H9 (cell line): Measurements from ENCODE around the gene ATP6V1B1. TPM values are rescaled to one million over a fixed set of nuclear protein-coding genes. Genes with fewer than 3 reads are reported as not detected.

Experiments used
- DNase-seq: peaks from one replicate; pipeline ENCODE4 v3.0.0-alpha.2; 2017
- H2AFZ ChIP-seq: one replicate; pipeline ENCODE4 v1.6.1; 2013; ENCODE audit warnings: mild to moderate bottlenecking, low read length, control low read depth, moderate library complexity
- H2AK5ac ChIP-seq: 2 replicates; pipeline ENCODE4 v1.6.1; 2013; ENCODE audit warnings: low read length, control low read depth, mixed read lengths; ENCODE audit not compliant: insufficient read length
- H2BK120ac ChIP-seq: one replicate; pipeline ENCODE4 v1.6.1; 2013; ENCODE audit warnings: low read depth, mild to moderate bottlenecking, low read length, control low read depth, inconsistent platforms; ENCODE audit not compliant: poor library complexity, severe bottlenecking
- H2BK12ac ChIP-seq: 2 replicates; pipeline ENCODE4 v1.6.1; 2013; ENCODE audit warnings: low read length, control low read depth, mixed read lengths, low read depth; ENCODE audit not compliant: insufficient read length
- H2BK15ac ChIP-seq: 2 replicates; pipeline ENCODE4 v1.6.1; 2013; ENCODE audit warnings: low read depth, low read length, control low read depth
- H2BK20ac ChIP-seq: one replicate; pipeline ENCODE4 v1.6.1; 2013; ENCODE audit warnings: low read depth, mild to moderate bottlenecking, low read length, control low read depth, inconsistent platforms; ENCODE audit not compliant: poor library complexity, severe bottlenecking
- H2BK5ac ChIP-seq: 2 replicates; pipeline ENCODE4 v1.6.1; 2013; ENCODE audit warnings: low read length, control low read depth, mixed read lengths; ENCODE audit not compliant: insufficient read length
- H3K14ac ChIP-seq: 2 replicates; pipeline ENCODE4 v1.6.1; 2013; ENCODE audit warnings: low read length, control low read depth; ENCODE audit not compliant: insufficient read depth
- H3K18ac ChIP-seq: 2 replicates; pipeline ENCODE4 v1.6.1; 2013; ENCODE audit warnings: low read depth, mild to moderate bottlenecking, mixed read lengths, low read length, control low read depth; ENCODE audit not compliant: insufficient read length
- H3K23ac ChIP-seq: 2 replicates; pipeline ENCODE4 v1.6.1; 2013; ENCODE audit warnings: low read length, control low read depth, mixed read lengths, low read depth; ENCODE audit not compliant: insufficient read length
- H3K23me2 ChIP-seq: 2 replicates; pipeline ENCODE4 v1.6.1; 2013; ENCODE audit warnings: low read depth, mild to moderate bottlenecking, mixed read lengths, low read length, control low read depth; ENCODE audit not compliant: insufficient read length, poor library complexity, severe bottlenecking
- H3K27ac ChIP-seq: 2 replicates; pipeline ENCODE4 v1.5.1; 2013; ENCODE audit warnings: low read length, control low read depth, mixed read lengths, low read depth; ENCODE audit not compliant: insufficient read length
- H3K27me3 ChIP-seq: 2 replicates; pipeline ENCODE4 v1.6.1; 2013; ENCODE audit warnings: low read length, control low read depth, inconsistent platforms; ENCODE audit not compliant: insufficient read depth
- H3K4ac ChIP-seq: 2 replicates; pipeline ENCODE4 v1.6.1; 2013; ENCODE audit warnings: low read depth, mild to moderate bottlenecking, control low read depth, inconsistent platforms, low read length, moderate library complexity
- H3K4me1 ChIP-seq: 2 replicates; pipeline ENCODE4 v1.6.1; 2013; ENCODE audit warnings: low read length, control low read depth, inconsistent platforms; ENCODE audit not compliant: insufficient read depth
- H3K4me2 ChIP-seq: 2 replicates; pipeline ENCODE4 v1.6.1; 2013; ENCODE audit warnings: low read length, control low read depth, mixed read lengths; ENCODE audit not compliant: insufficient read length, insufficient read depth
- H3K56ac ChIP-seq: 2 replicates; pipeline ENCODE4 v1.6.1; 2013; ENCODE audit warnings: low read depth, mild to moderate bottlenecking, mixed read lengths, low read length, control low read depth; ENCODE audit not compliant: insufficient read length
- H3K79me1 ChIP-seq: 2 replicates; pipeline ENCODE4 v1.6.1; 2013; ENCODE audit warnings: low read depth, mild to moderate bottlenecking, moderate library complexity, low read length, control low read depth, inconsistent platforms; ENCODE audit not compliant: insufficient read depth, poor library complexity, severe bottlenecking
- H3K79me2 ChIP-seq: 2 replicates; pipeline ENCODE4 v1.6.1; 2013; ENCODE audit warnings: low read length, control low read depth, inconsistent platforms; ENCODE audit not compliant: insufficient read depth
- H3K9ac ChIP-seq: 2 replicates; pipeline ENCODE4 v1.6.1; 2013; ENCODE audit warnings: low read length, control low read depth, mixed read lengths; ENCODE audit not compliant: insufficient read length; ENCODE audit errors: extremely low read depth
- H3K9me3 ChIP-seq: one replicate; pipeline ENCODE4 v1.6.1; 2013; ENCODE audit warnings: low read depth, low read length, inconsistent platforms; ENCODE audit not compliant: control insufficient read depth
- H3T11ph ChIP-seq: one replicate; pipeline ENCODE4 v1.6.1; 2013; ENCODE audit warnings: mild to moderate bottlenecking, low read length, control low read depth, inconsistent platforms
- H4K20me1 ChIP-seq: one replicate; pipeline ENCODE4 v1.6.1; 2013; ENCODE audit not compliant: control insufficient read depth, insufficient read length, insufficient read depth
- H4K5ac ChIP-seq: 2 replicates; pipeline ENCODE4 v1.6.1; 2013; ENCODE audit warnings: low read depth, mild to moderate bottlenecking, mixed read lengths, low read length, control low read depth; ENCODE audit not compliant: insufficient read length
- H4K8ac ChIP-seq: replicated peaks from 2 replicates; pipeline ENCODE4 v1.6.1; 2013; ENCODE audit warnings: low read length, control low read depth, mixed read lengths, low read depth; ENCODE audit not compliant: insufficient read length
- H4K91ac ChIP-seq: 2 replicates; pipeline ENCODE4 v1.6.1; 2013; ENCODE audit warnings: low read depth, mild to moderate bottlenecking, moderate library complexity, mixed read lengths, low read length, control low read depth; ENCODE audit not compliant: insufficient read length
- H3K27ac Mint-ChIP-seq, 3 experiments: 2 replicates in 2 of 3; 3 replicates in 1 of 3; pipeline ENCODE4 v1.8.0; 2020 to 2021; ENCODE audit warnings: mixed read lengths in 3 of 3, mild to moderate bottlenecking in 1 of 3, moderate library complexity in 1 of 3
- H3K27me3 Mint-ChIP-seq: 2 replicates; pipeline ENCODE4 v1.8.0; 2021; ENCODE audit warnings: low read depth, mild to moderate bottlenecking, moderate library complexity, mixed read lengths
- H3K36me3 Mint-ChIP-seq, 3 experiments: 2 replicates in 2 of 3; 3 replicates in 1 of 3; pipeline ENCODE4 v1.8.0; 2020 to 2021; ENCODE audit warnings: low read depth in 3 of 3, mixed read lengths in 3 of 3; ENCODE audit not compliant: insufficient read depth in 1 of 3
- H3K4me1 Mint-ChIP-seq, 2 experiments: 2 replicates each; pipeline ENCODE4 v1.8.0; 2020; ENCODE audit warnings: mixed read lengths in 2 of 2
- H3K4me3 Mint-ChIP-seq, 2 experiments: 2 replicates in 1 of 2; 3 replicates in 1 of 2; pipeline ENCODE4 v1.8.0; 2020 to 2021; ENCODE audit warnings: mild to moderate bottlenecking in 2 of 2, mixed read lengths in 2 of 2, moderate library complexity in 1 of 2
- H3K9me3 Mint-ChIP-seq, 2 experiments: 2 replicates in 1 of 2; 3 replicates in 1 of 2; pipeline ENCODE4 v1.8.0; 2020; ENCODE audit warnings: mild to moderate bottlenecking in 2 of 2, mixed read lengths in 2 of 2, moderate library complexity in 1 of 2
- CTCF ChIP-seq: fragments of 200-600 bp; sonication (generic); conservative IDR thresholded peaks from 3 replicates; pipeline ENCODE4 v1.8.0; 2021; ENCODE audit warnings: antibody characterized with exemption, mild to moderate bottlenecking
- WGBS: extraction: QIAGEN DNeasy Blood & Tissue Kit; methylation state at CpG from one replicate; pipeline ENCODE4 v1.1.7; 2013; ENCODE audit warnings: missing lambda C conversion rate, low lambda C conversion rate, mixed read lengths; ENCODE audit not compliant: insufficient read length; ENCODE audit errors: extremely low coverage; 5-methylcytosine and 5-hydroxymethylcytosine counted together
- total RNA-seq: library from RNA; stranded (reverse); gene quantifications from 2 replicates; pipeline ENCODE4 v1.2.1, GENCODE V29; 2021

The ATP6V1B1 gene
- total RNA-seq, 1 experiment from 2014 or later: not detected

- no peak overlapping the region for H3K9ac ChIP-seq
- no peak overlapping the region for H4K8ac ChIP-seq
- H3K14ac ChIP-seq: no peak overlapping the region
- no peak overlapping the region for H2BK120ac ChIP-seq
- H3K27ac ChIP-seq: no peak overlapping the region
- no peak overlapping the region for H3K56ac ChIP-seq
- Mint-ChIP-seq H3K4me1 (peaks cover 15 to 20% of the 10 kb centered on the region in 2 experiments), H3K27me3 (peaks cover 41% of the 10 kb centered on the region), H3K9me3 (no peaks in the 10 kb centered on the region), H3K36me3 (no peaks in the 10 kb centered on the region), H3K4me3 (peak overlapping the region; percentile 31 to 41; a peak in 3 of 5 replicates), H3K27ac (no peak overlapping the region)
- peaks cover 7% of the 10 kb centered on the region for H3K23me2 ChIP-seq
- no peak overlapping the region for H3K4ac ChIP-seq
- H2BK12ac ChIP-seq: no peak overlapping the region
- no peak overlapping the region for H3K23ac ChIP-seq
- peak; percentile 96 for TF ChIP-seq CTCF
- no peak overlapping the region for H2AK5ac ChIP-seq
- peak; percentile 83 for DNase-seq
- no peaks in the 10 kb centered on the region for H3K79me1 ChIP-seq
- H3K9me3 ChIP-seq: no peaks in the 10 kb centered on the region
- H2BK15ac ChIP-seq: 0 out of 2 replicates have a peak overlapping the region, but pooled peaks have one; percentile 13
- H3T11ph ChIP-seq: no peak overlapping the region
- H4K91ac ChIP-seq: no peak overlapping the region
- H3K18ac ChIP-seq: no peak overlapping the region
- H2BK20ac ChIP-seq: no peak overlapping the region
- H3K4me2 ChIP-seq: peak overlapping the region; percentile 32
- peaks cover 8% of the 10 kb centered on the region; the same call in 1 of the 2 replicates for H3K4me1 ChIP-seq
- no peak overlapping the region for H2BK5ac ChIP-seq
- H2AFZ ChIP-seq: peak overlapping the region; percentile 97
- H3K27me3 ChIP-seq: no peaks in the 10 kb centered on the region
- H4K20me1 ChIP-seq: no peaks in the 10 kb centered on the region
- H4K5ac ChIP-seq: no peak overlapping the region
- no CpG with 5 or more reads among the region's 21 CpGs for WGBS
- H3K79me2 ChIP-seq: no peaks in the 10 kb centered on the region
Observed at GRCh38 chr2:71000780-71001591, 65.3 kb downstream of the ATP6V1B1 start.
